DMS 273 (cell line): ENCODE measurements around the gene PPP1R3C.

Source experiments
- DNase-seq: peaks from one replicate; lab custom pipeline; 2025; ENCODE audit not compliant: unreplicated experiment; lab: John Stamatoyannopoulos, UW

Gene PPP1R3C

GRCh38 chr10:91602449-91602848 is 30.4 kb downstream of the PPP1R3C start:
- no peak for DNase-seq

GRCh38 chr10:91601212-91601611 is 31.7 kb downstream of the PPP1R3C start:
- no peak for DNase-seq

GRCh38 chr10:91598211-91598977 is 34.5 kb downstream of the PPP1R3C start:
- no peak for DNase-seq

GRCh38 chr10:91597197-91597881 is 35.5 kb downstream of the PPP1R3C start:
- DNase-seq, result peak; percentile 65

GRCh38 chr10:91596825-91597196 is 36.1 kb downstream of the PPP1R3C start:
- DNase-seq, result peak; percentile 35

- no peak for DNase-seq
These were observed 39.0 kb downstream of the PPP1R3C start for GRCh38 chr10:91593834-91594233.

- DNase-seq, result no peak
These were observed 39.5 kb downstream of the PPP1R3C start for GRCh38 chr10:91593366-91593765.

- DNase-seq, result peak; percentile 77
These were observed 40.5 kb downstream of the PPP1R3C start for GRCh38 chr10:91592266-91592975.

- no peak for DNase-seq
These were observed 41.1 kb downstream of the PPP1R3C start for GRCh38 chr10:91591797-91592174.

GRCh38 chr10:91590904-91591796 is 41.7 kb downstream of the PPP1R3C start:
- peak; percentile 96 for DNase-seq

- peak; percentile 69 for DNase-seq
These were observed 42.5 kb downstream of the PPP1R3C start for GRCh38 chr10:91590142-91590903.

- no peak for DNase-seq
These were observed 43.2 kb downstream of the PPP1R3C start for GRCh38 chr10:91589658-91590035.

- peak; percentile 2 for DNase-seq
These were observed 43.7 kb downstream of the PPP1R3C start for GRCh38 chr10:91589015-91589657.

GRCh38 chr10:91587710-91588638 is 44.9 kb downstream of the PPP1R3C start:
- DNase-seq, result peak; percentile 7

GRCh38 chr10:91582153-91582554 is 50.7 kb downstream of the PPP1R3C start:
- DNase-seq, result no peak

- DNase-seq, result no peak
These were observed 53.4 kb downstream of the PPP1R3C start for GRCh38 chr10:91579329-91579985.
